MCF 10A (cell line): ENCODE results near the gene ESRRG. TPM values are rescaled to one million over a fixed set of nuclear protein-coding genes. Genes with fewer than 3 reads are reported as not detected.

Source experiments
- BruUV-seq: library from RNA; stranded (reverse); fragments of 400-500 nt; replicated peaks from 2 replicates; lab custom pipeline; 2021; lab: Mats Ljungman, UMichigan
- CTCF ChIA-PET: fragments of 300-600 bp; sonication (Branson Sonifier 250); formaldehyde crosslinking; extraction: SDS; loops from one replicate; lab custom pipeline; 2021; ENCODE audit warnings: antibody characterized with exemption, inconsistent platforms; lab: Yijun Ruan, JAX
- POLR2A ChIA-PET: fragments of 300-600, 350-650 bp; sonication (Branson Sonifier 250); formaldehyde crosslinking; extraction: SDS; loops from one replicate; lab custom pipeline; 2020; ENCODE audit warnings: antibody characterized with exemption, inconsistent platforms; lab: Yijun Ruan, JAX
- DNase-seq: peaks from one replicate; pipeline ENCODE4 v3.0.0-alpha.2; 2018; ENCODE audit not compliant: unreplicated experiment
- H3K27ac Mint-ChIP-seq: one replicate; pipeline ENCODE4 v1.8.0; 2022; ENCODE audit warnings: mild to moderate bottlenecking, low read depth, mixed read lengths; ENCODE audit not compliant: unreplicated experiment
- H3K27me3 Mint-ChIP-seq: one replicate; pipeline ENCODE4 v1.8.0; 2022; ENCODE audit warnings: mixed read lengths; ENCODE audit not compliant: insufficient read depth, unreplicated experiment
- H3K36me3 Mint-ChIP-seq: one replicate; pipeline ENCODE4 v1.8.0; 2022; ENCODE audit warnings: mild to moderate bottlenecking, moderate library complexity, mixed read lengths; ENCODE audit not compliant: insufficient read depth, unreplicated experiment
- H3K4me1 Mint-ChIP-seq: one replicate; pipeline ENCODE4 v1.8.0; 2022; ENCODE audit warnings: mixed read lengths; ENCODE audit not compliant: insufficient read depth, unreplicated experiment
- H3K4me3 Mint-ChIP-seq: one replicate; pipeline ENCODE4 v1.8.0; 2022; ENCODE audit warnings: mild to moderate bottlenecking, moderate library complexity, mixed read lengths; ENCODE audit not compliant: unreplicated experiment
- H3K9me3 Mint-ChIP-seq: one replicate; pipeline ENCODE4 v1.8.0; 2022; ENCODE audit warnings: mixed read lengths; ENCODE audit not compliant: unreplicated experiment
- intact Hi-C: fragments of 100-400 bp; cut with micrococcal nuclease; formaldehyde crosslinking; loops from 2 replicates; pipeline ENCODE4 v1.14.1; 2022
- total RNA-seq: library from RNA; stranded (reverse); gene quantifications from 2 replicates; pipeline ENCODE4 v1.2.3, GENCODE V29; 2022
- TF ChIP-seq, protein P1 (sequence below): fragments of 200-600 bp; IDR thresholded peaks from one replicate; pipeline ENCODE4 v1.8.0; 2022; ENCODE audit warnings: antibody characterized with exemption, mild to moderate bottlenecking; ENCODE audit not compliant: unreplicated experiment

The ESRRG gene
- total RNA-seq, 1 experiment from 2014 or later: 0.44 TPM

DNA sequence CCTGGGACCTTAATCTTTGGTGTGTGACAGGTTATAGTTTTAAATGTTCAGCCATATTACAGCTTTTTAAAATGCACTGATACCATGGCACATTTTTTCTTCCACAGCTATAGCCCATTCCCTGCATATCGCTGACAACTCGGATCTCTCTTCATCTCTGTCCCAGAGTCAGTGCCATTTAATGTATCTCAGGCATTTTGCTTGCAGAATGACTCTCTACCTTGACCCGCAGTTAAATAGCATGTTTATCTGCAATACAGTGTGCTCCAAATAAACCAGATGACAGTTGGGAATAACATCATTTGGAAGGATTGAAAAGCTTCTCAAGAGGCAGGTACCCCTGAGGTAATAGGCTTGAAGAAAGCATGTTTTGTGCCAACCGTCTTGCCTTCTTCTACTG is 200.2 kb downstream of the ESRRG start:
- TF ChIP-seq, protein P1, sequence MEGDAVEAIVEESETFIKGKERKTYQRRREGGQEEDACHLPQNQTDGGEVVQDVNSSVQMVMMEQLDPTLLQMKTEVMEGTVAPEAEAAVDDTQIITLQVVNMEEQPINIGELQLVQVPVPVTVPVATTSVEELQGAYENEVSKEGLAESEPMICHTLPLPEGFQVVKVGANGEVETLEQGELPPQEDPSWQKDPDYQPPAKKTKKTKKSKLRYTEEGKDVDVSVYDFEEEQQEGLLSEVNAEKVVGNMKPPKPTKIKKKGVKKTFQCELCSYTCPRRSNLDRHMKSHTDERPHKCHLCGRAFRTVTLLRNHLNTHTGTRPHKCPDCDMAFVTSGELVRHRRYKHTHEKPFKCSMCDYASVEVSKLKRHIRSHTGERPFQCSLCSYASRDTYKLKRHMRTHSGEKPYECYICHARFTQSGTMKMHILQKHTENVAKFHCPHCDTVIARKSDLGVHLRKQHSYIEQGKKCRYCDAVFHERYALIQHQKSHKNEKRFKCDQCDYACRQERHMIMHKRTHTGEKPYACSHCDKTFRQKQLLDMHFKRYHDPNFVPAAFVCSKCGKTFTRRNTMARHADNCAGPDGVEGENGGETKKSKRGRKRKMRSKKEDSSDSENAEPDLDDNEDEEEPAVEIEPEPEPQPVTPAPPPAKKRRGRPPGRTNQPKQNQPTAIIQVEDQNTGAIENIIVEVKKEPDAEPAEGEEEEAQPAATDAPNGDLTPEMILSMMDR: no peak
- DNase-seq: no peak
- Mint-ChIP-seq H3K4me1 (no peaks in the 10 kb centered on the region), H3K36me3 (no peaks in the 10 kb centered on the region), H3K4me3 (no peak overlapping the region), H3K27ac (no peak overlapping the region), H3K9me3 (no peaks in the 10 kb centered on the region), H3K27me3 (peaks cover 97% of the 10 kb centered on the region)
- BruUV-seq: no TSS peak
- ChIA-PET CTCF (interaction anchor here (0.6 to 1.1 kb wide), 3 partner anchors 24 to 54 kb away, joined by 3 to 5 read pairs (median 5); no protein-coding TSS in a partner anchor), POLR2A (no interaction called here)
- intact Hi-C loops: no loop called here

DNA sequence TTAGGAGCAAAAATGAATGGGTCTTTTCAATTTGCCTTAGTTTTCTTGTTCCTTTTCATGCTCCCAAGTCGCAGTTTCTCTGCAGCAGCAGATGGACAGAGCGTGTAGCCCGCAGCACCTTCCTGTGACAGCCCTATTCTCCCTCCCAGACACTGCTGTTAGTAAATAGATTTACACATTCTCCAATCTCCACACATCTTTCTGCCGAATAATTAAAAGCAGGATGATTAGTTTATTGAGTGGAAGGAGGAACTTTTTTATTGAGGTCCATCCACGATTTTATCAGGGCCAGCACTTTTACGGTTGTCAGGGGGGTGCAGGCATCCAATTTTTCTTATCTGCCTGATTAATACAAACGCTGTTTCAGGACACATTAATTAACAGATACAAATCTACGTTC is 201.8 kb downstream of the ESRRG start:
- intact Hi-C loops: no loop called here
- ChIA-PET CTCF (no interaction called here), POLR2A (no interaction called here)
- Mint-ChIP-seq H3K27me3 (peaks cover 97% of the 10 kb centered on the region), H3K9me3 (no peaks in the 10 kb centered on the region), H3K36me3 (no peaks in the 10 kb centered on the region), H3K4me3 (no peak overlapping the region), H3K27ac (no peak overlapping the region), H3K4me1 (no peaks in the 10 kb centered on the region)
- TF ChIP-seq, protein P1: no peak
- no peak for DNase-seq
- no TSS peak for BruUV-seq

DNA sequence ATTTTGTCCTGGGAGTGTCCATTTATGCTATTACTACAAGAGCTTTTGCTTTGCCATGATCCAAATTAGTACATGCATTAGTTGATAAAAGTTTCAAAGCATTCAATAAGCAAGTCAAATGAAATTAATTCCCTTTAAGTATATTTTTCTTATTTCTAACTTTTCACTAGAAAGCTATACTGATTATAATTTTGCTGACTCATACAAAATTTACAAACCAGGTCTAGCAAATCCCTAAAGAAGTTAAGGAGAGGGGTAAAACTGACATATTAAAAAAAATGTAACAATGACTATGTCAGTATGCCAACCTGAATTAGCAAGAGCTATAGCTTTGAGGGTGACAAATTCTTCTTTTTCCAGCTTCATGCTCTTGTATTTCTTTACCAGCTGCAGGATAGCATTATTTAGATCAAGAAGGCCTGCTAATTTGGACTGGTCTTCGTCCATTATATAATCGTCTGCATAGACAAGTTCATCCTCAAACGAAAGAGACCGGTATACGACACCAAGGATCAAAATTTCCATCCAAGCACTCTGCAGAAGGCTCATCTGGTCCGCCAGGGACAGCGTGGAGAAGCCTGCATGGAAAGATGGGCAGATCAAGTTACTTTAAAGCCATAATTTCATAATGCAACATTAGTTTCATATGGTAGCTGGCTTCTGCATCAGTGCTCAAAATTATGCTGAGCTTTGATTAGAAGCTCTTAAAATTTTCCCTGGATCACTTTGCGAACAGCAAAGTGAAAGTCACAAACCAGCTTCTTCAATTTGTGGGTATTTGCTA is 204.2 kb downstream of the ESRRG start:
- no peak for DNase-seq
- CTCF ChIA-PET: interaction anchor here (0.7 to 1.7 kb wide), 5 partner anchors 15 to 531 kb away, joined by 3 to 4 read pairs (median 3); no protein-coding TSS in a partner anchor
- H3K27ac Mint-ChIP-seq: no peak overlapping the region
- no peaks in the 10 kb centered on the region for H3K4me1 Mint-ChIP-seq
- H3K36me3 Mint-ChIP-seq: no peaks in the 10 kb centered on the region
- H3K27me3 Mint-ChIP-seq: peaks cover 97% of the 10 kb centered on the region
- no peak overlapping the region for H3K4me3 Mint-ChIP-seq
- intact Hi-C loops: no loop called here
- no TSS peak for BruUV-seq
- POLR2A ChIA-PET: interaction anchor here (0.6 to 0.8 kb wide), 3 partner anchors 12 to 1390 kb away, joined by 3 read pairs; no protein-coding TSS in a partner anchor
- H3K9me3 Mint-ChIP-seq: no peaks in the 10 kb centered on the region
- TF ChIP-seq, protein P1: no peak

DNA sequence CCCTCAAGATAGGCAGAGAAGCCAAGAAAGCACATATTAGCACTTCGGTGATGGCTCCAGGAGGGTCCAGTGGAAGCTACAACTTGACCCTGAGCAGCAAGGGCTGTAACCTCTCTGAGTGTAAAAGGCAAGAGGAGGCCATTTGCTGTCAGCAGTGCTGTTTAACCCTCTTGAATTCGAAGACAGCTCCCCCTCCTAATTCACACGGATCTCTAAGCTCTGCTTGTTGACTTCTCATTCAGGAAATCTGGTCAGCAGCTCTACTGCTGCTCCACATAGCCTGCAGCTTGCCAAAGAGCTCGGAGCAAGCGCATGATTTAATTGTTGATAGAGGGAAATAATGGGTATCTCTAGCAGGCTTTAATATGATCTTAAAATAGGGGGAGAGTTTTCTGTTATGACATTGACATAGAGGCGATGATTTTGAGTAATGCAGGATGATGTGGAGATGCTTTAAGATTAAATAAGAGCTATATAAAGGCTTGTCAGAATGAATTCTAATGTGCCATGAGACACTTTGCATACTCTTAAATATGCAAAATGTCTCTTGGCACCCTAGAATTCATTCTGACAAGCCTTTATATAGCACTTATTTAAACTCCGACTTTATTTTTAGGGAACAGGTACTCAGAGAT is 220.6 kb downstream of the ESRRG start:
- Mint-ChIP-seq H3K27ac (no peak overlapping the region), H3K4me3 (no peak overlapping the region), H3K4me1 (no peaks in the 10 kb centered on the region), H3K27me3 (peaks cover 100% of the 10 kb centered on the region), H3K36me3 (no peaks in the 10 kb centered on the region), H3K9me3 (no peaks in the 10 kb centered on the region)
- TF ChIP-seq, protein P1: no peak
- DNase-seq: no peak
- intact Hi-C loops: no loop called here
- POLR2A ChIA-PET: no interaction called here
- CTCF ChIA-PET: interaction anchor here (0.6 to 1.5 kb wide), 3 partner anchors 17 to 859 kb away, joined by 3 read pairs; no protein-coding TSS in a partner anchor
- BruUV-seq: no TSS peak
